Bronchial epithelial cell (primary cell): ENCODE results near the gene GPR26. TPM values are rescaled to one million over a fixed set of nuclear protein-coding genes. Genes with fewer than 3 reads are reported as not detected.

Experiments used
- DNase-seq: peaks from one replicate; pipeline ENCODE4 v3.0.0-alpha.2; 2010; ENCODE audit warnings: low read depth
- FAIRE-seq: peaks from 2 replicates; lab custom pipeline; 2011; peaks lifted over from hg19 to GRCh38; lab: Jason Lieb, UNC
- H3K27me3 ChIP-seq: 2 replicates; pipeline ENCODE4 v1.5.1; 2011; ENCODE audit warnings: low read length; ENCODE audit not compliant: control insufficient read depth, insufficient read depth
- H3K36me3 ChIP-seq: 2 replicates; pipeline ENCODE4 v1.5.1; 2011; ENCODE audit warnings: low read length; ENCODE audit not compliant: control insufficient read depth, insufficient read depth
- H3K4me3 ChIP-seq: 2 replicates; pipeline ENCODE4 v1.5.1; 2011; ENCODE audit warnings: mild to moderate bottlenecking, low read depth, low read length, control low read depth
- total RNA-seq: library from RNA; depleted of rRNA; stranded (reverse); fragments of >200 nt; gene quantifications from 2 replicates; pipeline ENCODE4 v1.2.1, GENCODE V29; 2014
- TF ChIP-seq, protein P1 (sequence below): IDR thresholded peaks from 2 replicates; pipeline ENCODE4 v1.5.1; 2011; ENCODE audit warnings: mild to moderate bottlenecking, moderate library complexity, low read length, control low read depth, inconsistent platforms; ENCODE audit not compliant: insufficient read depth, severe bottlenecking

Gene GPR26, protein sequence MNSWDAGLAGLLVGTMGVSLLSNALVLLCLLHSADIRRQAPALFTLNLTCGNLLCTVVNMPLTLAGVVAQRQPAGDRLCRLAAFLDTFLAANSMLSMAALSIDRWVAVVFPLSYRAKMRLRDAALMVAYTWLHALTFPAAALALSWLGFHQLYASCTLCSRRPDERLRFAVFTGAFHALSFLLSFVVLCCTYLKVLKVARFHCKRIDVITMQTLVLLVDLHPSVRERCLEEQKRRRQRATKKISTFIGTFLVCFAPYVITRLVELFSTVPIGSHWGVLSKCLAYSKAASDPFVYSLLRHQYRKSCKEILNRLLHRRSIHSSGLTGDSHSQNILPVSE
- not detected in 2 replicates for total RNA-seq

DNA sequence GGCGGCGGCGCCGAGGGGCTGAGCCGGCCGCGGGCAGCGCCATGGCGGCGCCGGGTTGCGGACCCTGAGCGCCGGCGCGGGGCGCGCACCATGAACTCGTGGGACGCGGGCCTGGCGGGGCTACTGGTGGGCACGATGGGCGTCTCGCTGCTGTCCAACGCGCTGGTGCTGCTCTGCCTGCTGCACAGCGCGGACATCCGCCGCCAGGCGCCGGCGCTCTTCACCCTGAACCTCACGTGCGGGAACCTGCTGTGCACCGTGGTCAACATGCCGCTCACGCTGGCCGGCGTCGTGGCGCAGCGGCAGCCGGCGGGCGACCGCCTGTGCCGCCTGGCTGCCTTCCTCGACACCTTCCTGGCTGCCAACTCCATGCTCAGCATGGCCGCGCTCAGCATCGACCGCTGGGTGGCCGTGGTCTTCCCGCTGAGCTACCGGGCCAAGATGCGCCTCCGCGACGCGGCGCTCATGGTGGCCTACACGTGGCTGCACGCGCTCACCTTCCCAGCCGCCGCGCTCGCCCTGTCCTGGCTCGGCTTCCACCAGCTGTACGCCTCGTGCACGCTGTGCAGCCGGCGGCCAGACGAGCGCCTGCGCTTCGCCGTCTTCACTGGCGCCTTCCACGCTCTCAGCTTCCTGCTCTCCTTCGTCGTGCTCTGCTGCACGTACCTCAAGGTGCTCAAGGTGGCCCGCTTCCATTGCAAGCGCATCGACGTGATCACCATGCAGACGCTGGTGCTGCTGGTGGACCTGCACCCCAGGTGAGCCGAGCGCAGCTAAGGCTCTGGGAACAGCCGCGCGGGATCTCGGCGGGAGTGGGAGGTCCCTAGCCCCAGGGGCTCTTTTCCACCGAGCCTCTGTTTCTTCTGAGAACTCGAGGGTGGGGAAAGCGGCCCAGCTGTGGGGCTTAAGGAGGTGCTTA is at the start of gene GPR26:
Gene GPR26 (plus strand): TSS at position 38 of the 919 bp plus-strand sequence. CDS start 53 bp downstream, at position 91.
- FAIRE-seq (no peak), DNase-seq (no peak)
- Histone ChIP-seq H3K4me3 (no peak within 1 kb of the TSS), H3K36me3 (no peaks in the 10 kb centered on the region), H3K27me3 (peaks cover 4% of the 10 kb centered on the region)
- TF ChIP-seq, protein P1, sequence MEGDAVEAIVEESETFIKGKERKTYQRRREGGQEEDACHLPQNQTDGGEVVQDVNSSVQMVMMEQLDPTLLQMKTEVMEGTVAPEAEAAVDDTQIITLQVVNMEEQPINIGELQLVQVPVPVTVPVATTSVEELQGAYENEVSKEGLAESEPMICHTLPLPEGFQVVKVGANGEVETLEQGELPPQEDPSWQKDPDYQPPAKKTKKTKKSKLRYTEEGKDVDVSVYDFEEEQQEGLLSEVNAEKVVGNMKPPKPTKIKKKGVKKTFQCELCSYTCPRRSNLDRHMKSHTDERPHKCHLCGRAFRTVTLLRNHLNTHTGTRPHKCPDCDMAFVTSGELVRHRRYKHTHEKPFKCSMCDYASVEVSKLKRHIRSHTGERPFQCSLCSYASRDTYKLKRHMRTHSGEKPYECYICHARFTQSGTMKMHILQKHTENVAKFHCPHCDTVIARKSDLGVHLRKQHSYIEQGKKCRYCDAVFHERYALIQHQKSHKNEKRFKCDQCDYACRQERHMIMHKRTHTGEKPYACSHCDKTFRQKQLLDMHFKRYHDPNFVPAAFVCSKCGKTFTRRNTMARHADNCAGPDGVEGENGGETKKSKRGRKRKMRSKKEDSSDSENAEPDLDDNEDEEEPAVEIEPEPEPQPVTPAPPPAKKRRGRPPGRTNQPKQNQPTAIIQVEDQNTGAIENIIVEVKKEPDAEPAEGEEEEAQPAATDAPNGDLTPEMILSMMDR = no peak

DNA sequence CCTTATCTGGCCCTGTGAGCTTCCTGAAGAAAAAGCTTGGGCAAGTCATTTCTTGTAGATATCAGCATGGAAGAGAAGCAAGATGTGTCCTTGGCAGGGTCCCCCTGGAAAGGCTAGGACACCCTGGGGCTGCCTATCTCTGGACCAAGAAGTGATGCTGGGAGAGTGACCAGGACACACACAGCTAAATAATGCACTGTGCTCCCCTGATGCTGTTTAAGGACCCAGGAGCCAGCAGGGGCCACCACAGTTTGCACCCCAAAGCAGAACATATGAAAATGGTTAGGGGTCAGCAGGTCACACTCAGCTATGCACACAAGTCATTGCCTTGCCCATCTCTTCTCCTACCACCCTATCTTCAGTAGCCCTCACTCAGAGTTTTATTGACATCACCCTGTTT is 47.9 kb upstream of the GPR26 start:
- FAIRE-seq (no peak), DNase-seq (no peak)
- no peaks in the 10 kb centered on the region for H3K27me3 ChIP-seq
- H3K4me3 ChIP-seq = no peak overlapping the region
- no peaks in the 10 kb centered on the region for H3K36me3 ChIP-seq
- TF ChIP-seq, protein P1 = no peak

DNA sequence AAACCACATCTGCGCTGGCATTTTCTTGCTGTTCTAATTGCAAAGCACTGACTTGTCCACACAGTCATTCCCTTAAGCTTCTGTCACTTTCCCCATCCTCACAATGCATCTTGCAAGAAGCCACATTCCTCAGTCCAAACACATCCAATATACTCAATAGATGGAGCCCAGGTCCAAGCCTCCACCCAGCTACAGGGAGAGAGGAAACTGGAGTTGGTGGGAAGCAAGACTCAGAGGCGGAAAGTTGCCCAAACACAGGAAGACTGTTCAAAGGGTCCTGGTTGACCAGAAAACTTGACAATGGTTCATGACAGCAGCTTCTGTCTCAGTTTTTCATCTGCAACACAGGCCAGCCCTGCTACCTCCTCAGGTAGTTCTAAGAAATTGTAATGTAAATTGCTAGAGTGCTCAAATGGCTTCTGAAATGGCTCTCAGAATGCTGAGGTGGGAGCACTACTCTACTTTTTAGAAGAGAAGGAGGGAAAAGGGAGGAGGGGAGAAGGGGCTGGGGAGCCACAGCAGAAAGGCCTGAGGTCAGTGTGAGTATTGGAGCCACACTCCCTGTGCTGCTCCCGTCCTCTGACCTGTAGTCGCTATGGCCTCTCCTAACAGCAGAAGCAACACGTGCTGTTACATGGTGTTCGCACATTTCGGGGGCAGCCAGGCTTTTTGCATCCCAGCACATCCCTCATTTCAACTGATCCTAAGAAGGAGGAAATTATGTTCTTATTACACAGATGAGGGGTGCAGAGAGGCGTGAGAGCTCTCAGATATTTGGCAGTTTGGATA is 46.9 kb upstream of the GPR26 start:
- no peaks in the 10 kb centered on the region for H3K36me3 ChIP-seq
- no peak overlapping the region for H3K4me3 ChIP-seq
- DNase-seq (no peak), FAIRE-seq (no peak)
- H3K27me3 ChIP-seq = no peaks in the 10 kb centered on the region
- TF ChIP-seq, protein P1 = no peak

DNA sequence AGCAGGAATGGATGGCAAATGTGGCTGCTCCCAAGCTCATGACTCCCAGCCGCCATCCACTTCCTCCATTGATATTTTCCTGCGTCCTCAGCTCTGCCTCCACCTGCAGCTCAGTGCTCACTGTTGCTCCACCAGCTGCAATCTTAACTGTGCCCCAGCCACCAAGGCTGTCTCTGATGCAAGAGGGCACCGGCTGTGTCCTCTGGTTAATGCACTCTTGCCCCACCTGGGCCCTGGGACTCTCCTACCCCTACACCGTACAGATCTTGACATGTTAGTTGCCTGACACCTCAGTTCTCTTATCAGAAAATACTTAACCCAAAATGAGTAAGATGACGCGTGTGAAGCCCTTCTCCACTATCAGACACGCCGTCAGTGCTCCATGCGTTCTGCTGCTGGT is 45.5 kb upstream of the GPR26 start:
- Histone ChIP-seq H3K4me3 (no peak overlapping the region), H3K36me3 (no peaks in the 10 kb centered on the region), H3K27me3 (no peaks in the 10 kb centered on the region)
- TF ChIP-seq, protein P1 = no peak
- FAIRE-seq (no peak), DNase-seq (no peak)

DNA sequence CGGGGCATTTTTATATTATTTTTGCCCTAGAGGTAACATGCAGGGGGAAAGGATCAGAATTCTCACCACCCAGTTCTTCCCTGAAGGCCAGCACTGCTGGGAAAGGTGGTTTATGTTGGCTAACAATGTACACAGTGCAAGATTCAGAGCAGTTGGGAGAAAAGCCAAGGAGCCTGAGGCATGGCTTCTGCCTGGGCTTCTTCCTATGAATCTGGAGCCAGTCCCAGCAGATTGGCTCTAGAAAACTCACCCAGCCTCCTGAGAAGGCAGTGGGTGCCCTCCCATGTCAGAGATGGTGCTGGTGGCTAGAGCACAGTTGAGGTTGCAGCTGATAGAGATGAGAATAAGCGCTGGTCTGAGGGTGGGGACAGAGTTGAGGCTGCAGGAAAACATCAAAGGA is 44.7 kb upstream of the GPR26 start:
- DNase-seq (no peak), FAIRE-seq (no peak)
- Histone ChIP-seq H3K4me3 (no peak overlapping the region), H3K27me3 (no peaks in the 10 kb centered on the region), H3K36me3 (no peaks in the 10 kb centered on the region)
- TF ChIP-seq, protein P1 = no peak
